Parathyroid adenoma (tissue), 2 donors: Measurements from ENCODE around the gene TLE3.

Source experiments
- H2AFZ ChIP-seq: fragments of 300-600 bp; sonication (generic); one replicate; pipeline ENCODE4 v1.7.0; 2017; ENCODE audit warnings: antibody characterized with exemption, mild to moderate bottlenecking
- H3K27ac ChIP-seq: fragments of 300-600 bp; sonication (generic); one replicate; pipeline ENCODE4 v1.7.0; 2017
- H3K27me3 ChIP-seq: fragments of 300-600 bp; sonication (generic); one replicate; pipeline ENCODE4 v1.7.0; 2017; ENCODE audit warnings: low read length; ENCODE audit not compliant: control insufficient read depth, insufficient read depth
- H3K36me3 ChIP-seq: fragments of 300-600 bp; sonication (generic); one replicate; pipeline ENCODE4 v1.7.0; 2017; ENCODE audit warnings: low read length; ENCODE audit not compliant: control insufficient read depth, insufficient read depth
- H3K4me1 ChIP-seq: fragments of 300-600 bp; sonication (generic); one replicate; pipeline ENCODE4 v1.7.0; 2017; ENCODE audit warnings: control low read depth
- H3K4me2 ChIP-seq: fragments of 300-600 bp; sonication (generic); one replicate; pipeline ENCODE4 v1.7.0; 2017; ENCODE audit warnings: low read length
- H3K4me3 ChIP-seq: fragments of 300-600 bp; sonication (generic); one replicate; pipeline ENCODE4 v1.7.0; 2017; ENCODE audit warnings: low read depth, low read length
- H3K79me2 ChIP-seq: fragments of 300-600 bp; sonication (generic); one replicate; pipeline ENCODE4 v1.7.0; 2017; ENCODE audit warnings: control low read depth
- H3K9ac ChIP-seq: fragments of 300-600 bp; sonication (generic); one replicate; pipeline ENCODE4 v1.7.0; 2017; ENCODE audit warnings: mild to moderate bottlenecking
- H3K9me3 ChIP-seq: fragments of 300-600 bp; sonication (generic); one replicate; pipeline ENCODE4 v1.7.0; 2017; ENCODE audit warnings: low read length; ENCODE audit not compliant: control insufficient read depth
- TF ChIP-seq, protein P1 (sequence below): fragments of 300-600 bp; sonication (generic); IDR thresholded peaks from one replicate; pipeline ENCODE4 v1.7.0; 2017; ENCODE audit warnings: antibody characterized with exemption, mild to moderate bottlenecking
- donor health status: primary hyperparathyroidism.

TLE3 gene

DNA sequence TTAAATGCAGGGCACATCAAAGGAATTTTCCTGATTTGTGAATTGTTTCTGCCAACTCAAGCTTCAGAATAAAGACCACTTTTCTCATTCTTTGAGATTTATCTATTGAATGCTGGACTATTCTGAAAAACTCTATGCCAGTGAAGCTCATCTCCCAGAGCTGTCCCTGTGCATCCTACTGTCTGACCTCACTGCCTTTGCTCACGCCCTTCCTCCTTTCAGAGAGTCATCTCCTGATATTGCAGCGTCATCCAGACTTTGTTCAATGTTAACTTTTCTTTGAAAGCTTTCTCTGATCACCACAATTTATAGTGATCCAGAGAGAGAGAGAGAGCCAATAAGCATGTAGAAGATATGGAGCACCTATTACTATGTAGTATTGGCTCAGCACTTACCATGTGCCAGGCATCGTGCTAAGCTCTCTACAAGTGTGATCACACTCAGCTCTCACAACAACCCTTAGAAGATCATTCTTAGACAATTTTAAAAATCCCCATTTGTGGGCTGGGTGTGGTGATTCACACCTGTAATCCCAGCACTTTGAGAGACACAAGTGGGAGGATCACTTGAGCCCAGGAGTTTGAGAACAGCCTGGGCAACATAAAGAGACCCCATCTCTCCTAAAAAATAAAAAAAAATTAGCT lies 30.2 kb upstream of the TLE3 start:
- TF ChIP-seq, protein P1, sequence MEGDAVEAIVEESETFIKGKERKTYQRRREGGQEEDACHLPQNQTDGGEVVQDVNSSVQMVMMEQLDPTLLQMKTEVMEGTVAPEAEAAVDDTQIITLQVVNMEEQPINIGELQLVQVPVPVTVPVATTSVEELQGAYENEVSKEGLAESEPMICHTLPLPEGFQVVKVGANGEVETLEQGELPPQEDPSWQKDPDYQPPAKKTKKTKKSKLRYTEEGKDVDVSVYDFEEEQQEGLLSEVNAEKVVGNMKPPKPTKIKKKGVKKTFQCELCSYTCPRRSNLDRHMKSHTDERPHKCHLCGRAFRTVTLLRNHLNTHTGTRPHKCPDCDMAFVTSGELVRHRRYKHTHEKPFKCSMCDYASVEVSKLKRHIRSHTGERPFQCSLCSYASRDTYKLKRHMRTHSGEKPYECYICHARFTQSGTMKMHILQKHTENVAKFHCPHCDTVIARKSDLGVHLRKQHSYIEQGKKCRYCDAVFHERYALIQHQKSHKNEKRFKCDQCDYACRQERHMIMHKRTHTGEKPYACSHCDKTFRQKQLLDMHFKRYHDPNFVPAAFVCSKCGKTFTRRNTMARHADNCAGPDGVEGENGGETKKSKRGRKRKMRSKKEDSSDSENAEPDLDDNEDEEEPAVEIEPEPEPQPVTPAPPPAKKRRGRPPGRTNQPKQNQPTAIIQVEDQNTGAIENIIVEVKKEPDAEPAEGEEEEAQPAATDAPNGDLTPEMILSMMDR: no peak
- Histone ChIP-seq H3K4me3 (no peak overlapping the region), H3K27me3 (no peaks in the 10 kb centered on the region), H3K4me2 (no peak overlapping the region), H3K9me3 (no peaks in the 10 kb centered on the region), H3K4me1 (peaks cover 4% of the 10 kb centered on the region), H3K79me2 (no peaks in the 10 kb centered on the region), H3K36me3 (no peaks in the 10 kb centered on the region), H3K27ac (no peak overlapping the region), H3K9ac (no peak overlapping the region), H2AFZ (no peak overlapping the region)

DNA sequence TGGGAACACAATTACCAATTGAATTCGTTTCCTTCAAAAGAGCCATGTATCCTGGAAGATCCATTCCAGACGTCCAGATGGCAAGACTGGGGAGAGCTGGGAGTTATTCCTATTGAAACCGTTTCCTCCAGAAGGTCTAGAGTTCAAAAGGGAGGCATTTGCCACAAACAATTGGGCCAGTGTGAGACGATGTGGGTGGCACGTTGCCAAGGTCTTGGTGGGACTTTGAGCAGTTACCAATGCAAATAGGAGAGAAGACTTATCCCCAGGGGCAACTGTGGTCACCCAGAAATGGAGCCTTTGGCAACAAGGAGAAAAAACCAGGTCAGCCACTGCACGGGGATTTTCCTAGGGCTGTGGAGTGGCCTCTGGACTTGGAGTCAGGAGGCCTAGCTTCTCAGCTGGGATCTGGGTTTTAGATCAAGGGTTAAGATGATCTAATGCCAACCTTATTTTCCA lies 29.6 kb upstream of the TLE3 start:
- H3K9me3 ChIP-seq: no peaks in the 10 kb centered on the region
- H3K79me2 ChIP-seq: no peaks in the 10 kb centered on the region
- no peak overlapping the region for H3K27ac ChIP-seq
- no peak overlapping the region for H3K9ac ChIP-seq
- peaks cover 4% of the 10 kb centered on the region for H3K4me1 ChIP-seq
- no peaks in the 10 kb centered on the region for H3K36me3 ChIP-seq
- TF ChIP-seq, protein P1: no peak
- H3K4me2 ChIP-seq: no peak overlapping the region
- H3K27me3 ChIP-seq: no peaks in the 10 kb centered on the region
- H2AFZ ChIP-seq: no peak overlapping the region
- no peak overlapping the region for H3K4me3 ChIP-seq

DNA sequence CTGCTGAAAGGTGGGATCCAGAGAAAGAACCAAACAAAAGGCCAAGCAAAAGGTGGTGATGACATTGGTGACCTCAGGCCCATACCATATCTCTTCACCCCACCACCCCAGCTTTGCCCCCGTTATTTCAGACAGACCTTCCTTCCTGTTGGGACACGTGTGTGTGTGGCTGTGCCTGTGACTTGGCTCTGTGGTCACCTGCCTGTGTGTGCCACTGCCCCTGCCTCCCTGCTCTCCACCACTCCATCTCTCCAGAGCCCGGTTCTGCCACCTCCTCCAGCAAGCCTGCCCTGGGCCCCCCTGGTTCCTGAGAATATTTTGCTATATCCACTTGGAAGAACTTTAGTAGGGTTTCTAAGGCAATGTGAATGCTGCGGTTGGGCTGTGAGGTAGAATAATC lies 28.6 kb upstream of the TLE3 start:
- Histone ChIP-seq H3K4me3 (no peak overlapping the region), H3K9me3 (no peaks in the 10 kb centered on the region), H3K27ac (no peak overlapping the region), H3K9ac (no peak overlapping the region), H3K27me3 (no peaks in the 10 kb centered on the region), H3K4me2 (no peak overlapping the region), H3K4me1 (peaks cover 3% of the 10 kb centered on the region), H3K36me3 (no peaks in the 10 kb centered on the region), H3K79me2 (no peaks in the 10 kb centered on the region), H2AFZ (no peak overlapping the region)
- TF ChIP-seq, protein P1: no peak

DNA sequence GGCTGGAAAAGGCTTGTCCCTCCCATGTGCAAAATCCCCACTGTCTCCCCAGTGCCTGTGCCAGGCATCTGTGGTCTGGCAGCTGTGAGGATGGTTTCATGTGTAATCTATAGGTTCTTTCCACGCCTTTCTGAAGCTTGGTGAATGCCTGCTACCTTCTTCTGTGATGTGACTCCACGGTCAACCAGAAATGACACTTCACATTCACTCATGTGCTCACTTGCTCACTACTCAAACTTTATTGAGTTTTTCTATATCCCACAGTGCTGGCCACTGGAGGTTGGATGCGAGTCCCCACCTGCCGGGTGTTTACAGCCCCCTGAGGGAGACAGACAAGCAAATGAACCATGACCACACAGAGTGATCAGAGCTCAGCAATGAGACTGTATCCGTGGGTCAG lies 27.9 kb upstream of the TLE3 start:
- Histone ChIP-seq H3K4me3 (no peak overlapping the region), H3K79me2 (no peaks in the 10 kb centered on the region), H3K27ac (no peak overlapping the region), H3K9me3 (no peaks in the 10 kb centered on the region), H3K4me1 (no peaks in the 10 kb centered on the region), H3K9ac (no peak overlapping the region), H2AFZ (no peak overlapping the region), H3K36me3 (no peaks in the 10 kb centered on the region), H3K4me2 (no peak overlapping the region), H3K27me3 (no peaks in the 10 kb centered on the region)
- TF ChIP-seq, protein P1: no peak
